GM18870 (cell line): ENCODE results near the gene PAOX.
"Not testable (repeated sequence)": the region's sequence is repeated elsewhere in the genome, so short reads cannot be mapped to it uniquely, and the experiment has no call there.

ENCODE experiments used
- ATAC-seq: cut with Tn5 transposase; IDR thresholded peaks from one replicate; pipeline ENCODE4 v1.9.1; 2021; ENCODE audit warnings: moderate library complexity; ENCODE audit not compliant: unreplicated experiment

PAOX gene

DNA sequence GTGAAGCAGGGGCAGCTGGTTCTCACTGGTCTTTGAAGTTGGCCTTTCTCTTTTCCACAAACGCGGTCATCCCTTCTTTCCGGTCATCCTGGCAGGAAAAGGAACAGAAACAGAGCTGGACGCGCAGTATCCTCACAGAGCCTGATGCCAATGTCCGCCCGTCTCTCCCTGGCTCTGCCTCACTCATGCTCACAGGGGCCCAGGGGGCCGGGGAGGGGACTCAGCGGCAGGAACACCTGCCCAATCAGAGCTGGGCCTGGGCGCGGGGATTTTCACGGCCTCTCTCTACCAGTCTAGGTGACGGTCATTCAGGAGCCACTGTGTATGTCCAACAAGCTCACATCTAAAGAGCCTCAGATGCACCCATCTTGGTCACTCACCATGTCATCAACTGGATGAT is 16.2 kb upstream of the PAOX start:
- ATAC-seq: no peak

DNA sequence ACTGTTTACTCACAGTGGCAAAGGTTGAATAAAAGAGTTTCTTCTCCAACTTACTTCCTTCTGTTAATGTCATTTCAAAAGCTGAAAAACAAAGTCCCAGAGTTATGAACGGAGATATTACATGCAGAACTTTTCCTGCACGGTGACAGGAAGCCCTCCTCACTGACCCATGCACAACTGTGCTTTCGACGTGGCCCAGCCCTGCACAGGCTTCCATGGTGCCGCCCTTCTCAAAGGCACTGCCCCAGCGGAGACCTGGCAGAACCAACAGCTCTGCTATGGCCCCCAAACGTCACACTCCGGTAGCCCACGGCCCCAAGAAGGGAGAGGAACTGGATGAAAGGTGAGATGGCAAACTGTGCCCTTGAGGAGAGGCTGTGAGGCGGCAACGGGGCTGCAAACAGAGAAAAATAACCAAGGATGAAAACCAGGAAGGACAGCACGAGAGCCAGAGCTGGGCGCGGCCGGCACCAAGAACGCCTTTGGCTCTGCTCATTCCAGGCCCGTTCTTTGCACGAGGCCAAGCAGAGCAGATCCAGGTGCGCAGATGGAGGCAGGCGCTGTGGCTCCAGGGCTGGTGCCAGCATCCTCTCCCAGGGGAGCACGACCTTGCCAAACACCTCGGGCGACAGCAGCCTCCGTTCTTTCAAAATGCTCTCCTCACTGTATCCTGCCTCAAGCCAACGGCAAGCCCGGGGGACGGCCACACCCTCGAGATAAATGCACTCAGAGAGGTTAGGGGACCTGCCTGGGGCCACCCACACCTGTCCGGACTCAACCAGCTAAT is 14.2 kb upstream of the PAOX start:
- ATAC-seq: no peak

GRCh38 chr10:133365461-133366129 is 13.5 kb upstream of the PAOX start:
- no peak for ATAC-seq

DNA sequence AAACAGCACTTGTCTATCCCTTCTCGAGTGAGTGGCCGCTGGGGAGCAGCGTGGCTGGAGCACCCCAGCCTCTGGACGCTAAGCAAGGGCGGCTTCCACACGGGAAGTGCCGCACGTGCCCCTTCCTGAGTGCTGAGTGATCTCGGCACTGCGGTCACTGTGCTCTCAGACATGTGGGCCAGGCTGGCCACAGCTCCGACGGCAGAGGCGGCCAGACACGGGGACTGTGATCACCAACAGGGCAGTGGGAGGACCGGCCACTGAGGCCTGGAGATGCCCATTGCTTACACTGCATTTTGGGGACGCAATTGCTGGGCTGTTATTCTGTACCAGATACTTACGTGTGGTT is 13.0 kb upstream of the PAOX start:
- ATAC-seq: no peak

DNA sequence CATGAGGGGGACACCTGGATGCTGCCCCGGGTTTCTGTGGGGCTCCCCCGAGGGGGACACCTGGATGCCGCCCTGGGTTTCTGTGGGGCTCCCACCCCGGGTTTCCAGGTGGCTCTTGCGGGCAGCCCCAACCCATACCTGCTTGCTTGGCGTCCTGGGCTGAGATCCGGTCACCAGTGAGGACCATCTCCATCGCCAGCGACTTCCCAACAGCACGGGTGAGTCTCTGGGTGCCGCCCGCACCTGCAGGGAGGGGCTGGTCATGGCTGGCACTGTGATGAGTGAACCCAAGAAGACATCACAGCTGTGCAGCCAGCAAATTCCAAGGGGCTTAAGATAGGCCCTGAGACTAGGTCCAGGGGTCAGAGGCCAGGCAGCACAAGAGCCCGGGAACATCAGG is 12.3 kb upstream of the PAOX start:
- no peak for ATAC-seq

- not testable (repeated sequence) for ATAC-seq
These were observed 11.6 kb upstream of the PAOX start for GRCh38 chr10:133367461-133367860.

- ATAC-seq: no peak
These were observed 10.9 kb upstream of the PAOX start for GRCh38 chr10:133368153-133368552.

GRCh38 chr10:133370030-133370786 is 8.9 kb upstream of the PAOX start:
- no peak for ATAC-seq

DNA sequence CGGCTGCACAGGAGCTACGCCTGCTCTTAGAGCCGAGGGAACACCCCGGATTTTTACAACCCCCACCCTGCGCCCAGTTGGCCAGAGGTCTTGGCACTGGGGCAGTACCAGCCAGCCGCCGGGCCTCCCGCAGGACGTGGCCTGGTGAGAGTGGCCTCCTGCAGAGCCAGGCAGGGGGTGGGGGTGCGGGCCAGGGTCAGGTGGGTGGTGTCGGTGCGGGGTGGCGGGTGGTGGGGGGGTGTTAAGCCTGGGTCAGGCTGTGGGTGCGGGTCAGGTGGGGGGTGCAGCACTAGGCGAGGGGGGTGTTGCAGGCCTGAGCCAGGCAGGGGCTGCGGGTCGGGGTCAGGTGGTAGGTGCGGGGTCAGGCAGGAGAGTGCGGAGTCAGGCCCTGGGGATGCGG is 6.6 kb upstream of the PAOX start:
- ATAC-seq: no peak

- peak; percentile 50 for ATAC-seq
These were observed 5.6 kb upstream of the PAOX start, which contains the start of gene ECHS1 for GRCh38 chr10:133373174-133374090. Gene ECHS1 (minus strand): TSS chr10:133373354. CDS start chr10:133373333, 21 bp downstream.

- ATAC-seq: no peak
These were observed 3.5 kb upstream of the PAOX start for GRCh38 chr10:133375357-133376115.

DNA sequence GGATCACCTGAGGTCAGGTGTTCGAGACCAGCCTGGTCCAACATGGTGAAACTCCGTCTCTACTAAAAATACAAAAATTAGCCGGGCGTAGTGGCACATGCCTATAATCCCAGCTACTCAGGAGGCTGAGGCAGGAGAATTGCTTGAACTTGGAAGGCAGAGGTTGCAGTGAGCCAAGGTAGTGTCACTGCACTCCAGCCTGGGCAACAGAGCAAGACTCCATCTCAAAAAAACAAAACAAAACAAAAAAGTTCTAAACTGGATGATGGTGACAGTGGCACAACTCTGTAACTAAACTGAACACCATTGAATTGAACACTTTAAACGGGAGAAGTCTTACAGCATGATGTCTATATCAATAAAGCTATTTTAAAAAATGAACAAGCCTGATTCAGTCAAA is 2.9 kb upstream of the PAOX start:
- ATAC-seq: not testable (repeated sequence)

DNA sequence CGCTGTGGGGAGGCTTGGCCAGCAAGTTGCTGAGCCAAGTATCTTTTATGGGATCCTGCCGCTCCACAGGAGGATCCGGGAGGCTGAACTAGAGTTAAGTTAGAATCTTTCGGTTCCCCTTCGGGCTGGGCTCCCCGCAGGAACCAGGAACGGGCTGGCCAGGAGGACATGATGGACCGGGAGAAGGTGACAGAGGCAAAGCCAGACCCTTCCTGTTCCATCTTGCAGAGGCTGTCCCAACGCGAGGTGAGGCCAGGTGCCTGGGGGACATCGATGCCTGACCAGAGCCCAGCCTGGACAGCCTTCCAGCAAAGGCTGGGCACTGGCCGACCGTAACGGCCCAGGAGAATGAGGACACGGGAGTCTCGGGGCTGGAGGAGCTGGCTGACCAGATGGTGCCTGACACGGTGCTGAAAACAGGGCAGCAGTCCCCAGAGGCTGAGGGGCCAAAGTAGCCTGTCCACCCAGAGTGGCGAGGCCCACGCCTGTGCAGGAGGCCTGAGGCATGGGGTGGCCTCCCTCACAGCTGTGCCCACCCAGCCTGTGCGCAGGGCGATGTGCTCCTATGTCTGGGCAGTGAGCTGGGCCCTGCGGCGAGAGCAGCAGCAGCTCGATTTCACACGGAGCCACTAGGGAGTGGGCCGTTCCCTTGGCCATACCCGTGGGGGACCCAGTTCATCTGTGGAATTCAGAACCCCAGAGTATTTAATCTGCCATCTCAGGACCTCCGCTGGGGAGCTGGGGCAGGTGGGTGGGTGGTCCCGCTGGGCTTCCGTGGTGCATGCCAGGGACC is 1.8 kb upstream of the PAOX start:
- no peak for ATAC-seq

GRCh38 chr10:133377818-133378250 is 1.2 kb upstream of the PAOX start:
- no peak for ATAC-seq

DNA sequence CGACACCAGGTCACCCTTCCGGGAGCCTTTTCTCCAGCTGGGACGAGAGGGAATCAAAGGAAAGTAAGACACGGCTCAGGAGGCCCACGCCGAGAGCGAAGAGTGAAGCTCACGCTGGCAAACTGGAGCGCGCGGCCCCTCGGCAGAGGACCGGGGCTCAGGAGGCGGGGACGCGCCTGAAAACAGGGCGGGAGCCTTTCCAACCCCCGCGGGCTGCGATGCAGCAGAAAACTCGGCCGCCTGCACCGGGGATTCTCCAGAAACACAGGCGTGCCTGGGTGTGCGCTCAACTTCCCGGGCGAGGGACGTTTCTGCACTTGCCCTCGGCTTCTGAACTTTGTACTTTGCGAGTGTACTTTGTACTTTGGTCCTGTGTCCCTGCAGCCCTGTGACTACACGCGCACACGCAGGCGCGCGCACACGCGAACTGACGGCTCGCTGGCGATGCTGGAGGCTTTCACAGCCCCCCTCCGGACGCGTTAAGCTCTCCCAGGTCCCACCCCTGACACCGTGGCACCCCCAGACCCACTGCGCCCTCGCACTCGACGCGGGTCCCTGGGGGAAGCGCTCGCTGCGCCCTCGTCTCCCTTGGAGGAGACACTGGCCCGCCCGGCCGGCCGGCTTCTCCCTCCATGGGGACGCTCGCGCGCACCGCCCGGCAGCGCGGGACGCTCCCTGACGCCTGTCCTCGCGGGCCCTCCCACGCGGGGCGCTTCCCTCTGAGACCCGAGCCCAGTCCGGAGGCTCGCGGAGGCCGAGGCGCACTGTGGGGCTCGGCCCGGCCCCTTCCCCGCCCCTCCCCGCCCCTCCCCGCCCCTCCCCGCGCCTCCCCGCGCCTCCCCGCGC is 588 bp upstream of the PAOX start:
- no peak for ATAC-seq

DNA sequence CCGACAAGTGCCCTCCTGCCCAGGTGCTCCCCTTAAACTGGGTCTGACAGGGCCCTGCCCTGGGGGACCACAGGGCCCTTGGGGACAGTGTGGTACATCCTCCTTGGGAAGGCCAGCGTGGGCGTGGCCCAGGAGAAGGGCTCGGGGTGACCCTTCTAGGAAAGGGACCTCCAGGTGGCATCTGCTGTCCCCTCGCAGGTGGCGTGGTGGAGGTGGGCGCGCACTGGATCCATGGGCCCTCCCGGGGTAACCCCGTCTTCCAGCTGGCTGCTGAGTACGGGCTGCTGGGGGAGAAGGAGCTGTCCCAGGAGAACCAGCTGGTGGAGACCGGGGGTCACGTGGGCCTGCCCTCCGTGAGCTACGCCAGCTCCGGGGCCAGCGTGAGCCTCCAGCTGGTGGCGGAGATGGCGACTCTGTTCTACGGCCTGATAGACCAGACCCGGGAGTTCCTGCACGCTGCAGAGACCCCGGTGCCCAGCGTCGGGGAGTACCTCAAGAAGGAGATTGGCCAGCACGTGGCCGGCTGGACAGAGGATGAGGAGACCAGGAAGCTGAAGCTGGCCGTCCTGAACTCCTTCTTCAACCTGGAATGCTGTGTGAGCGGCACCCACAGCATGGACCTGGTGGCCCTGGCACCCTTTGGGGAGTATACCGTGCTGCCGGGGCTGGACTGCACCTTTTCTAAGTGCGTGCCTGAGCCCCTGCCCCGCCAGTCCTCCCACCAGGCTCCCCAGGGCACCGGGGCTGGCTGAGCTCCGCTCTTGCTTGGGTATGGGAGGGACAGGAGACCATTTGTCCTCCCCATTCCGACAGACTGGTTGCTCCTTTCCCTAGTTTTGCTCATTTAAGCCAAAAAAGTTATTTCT is 972 bp downstream of the PAOX start:
- no peak for ATAC-seq

DNA sequence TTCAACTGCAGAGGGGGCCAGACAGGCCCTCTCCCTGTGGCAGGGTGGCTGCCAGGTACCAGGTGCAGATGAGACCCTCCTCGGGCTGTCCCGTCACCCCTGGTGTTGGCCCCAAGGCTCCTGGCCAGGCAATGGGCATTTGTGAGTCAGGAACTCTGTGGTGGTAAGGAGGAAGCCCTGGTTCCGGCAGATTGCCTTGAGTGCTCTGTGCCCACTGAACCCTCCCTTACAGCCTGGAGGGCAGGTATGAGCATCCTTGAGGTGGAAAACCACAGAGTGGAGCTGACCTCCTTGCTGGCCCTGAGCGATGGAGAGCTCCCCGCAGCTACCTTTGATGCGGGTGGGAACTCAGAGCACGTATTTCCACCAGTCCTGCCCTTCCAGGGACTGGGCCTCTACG is 2.0 kb downstream of the PAOX start:
- ATAC-seq: no peak
